Activated CD4-positive, alpha-beta T cell treated with anti-CD3 and anti-CD28 coated beads for 36 hours (primary cell): ENCODE measurements around the gene COX6A2. TPM values are rescaled to one million over a fixed set of nuclear protein-coding genes. Genes with fewer than 3 reads are reported as not detected.
"Not testable (repeated sequence)": the region's sequence is repeated elsewhere in the genome, so short reads cannot be mapped to it uniquely, and the experiment has no call there.

ENCODE experiments used
- ATAC-seq: fragments of 200-7000 bp; cut with Tn5 transposase; one replicate; pipeline ENCODE4 v1.10.0; 2021; ENCODE audit warnings: mild to moderate bottlenecking, moderate library complexity
- CTCF ChIA-PET: fragments of 350-600 bp; sonication (Branson Sonifier 250); formaldehyde crosslinking; loops from one replicate; lab custom pipeline; 2021; ENCODE audit warnings: antibody characterized with exemption; lab: Charles Lee
- POLR2A ChIA-PET: fragments of 350-600 bp; sonication (Branson Sonifier 250); formaldehyde crosslinking; loops from one replicate; lab custom pipeline; 2021; ENCODE audit warnings: antibody characterized with exemption, inconsistent platforms; lab: Charles Lee
- DNase-seq: peaks from one replicate; pipeline ENCODE4 v3.0.0-alpha.2; 2020
- H3K27ac Mint-ChIP-seq: one replicate; pipeline ENCODE4 v1.8.0; 2021; ENCODE audit warnings: mixed read lengths
- H3K27me3 Mint-ChIP-seq: one replicate; pipeline ENCODE4 v1.8.0; 2021; ENCODE audit warnings: mixed read lengths
- H3K36me3 Mint-ChIP-seq: one replicate; pipeline ENCODE4 v1.8.0; 2021; ENCODE audit warnings: low read depth, mixed read lengths
- H3K4me1 Mint-ChIP-seq: one replicate; pipeline ENCODE4 v1.8.0; 2021; ENCODE audit warnings: mixed read lengths
- H3K4me3 Mint-ChIP-seq: one replicate; pipeline ENCODE4 v1.8.0; 2021; ENCODE audit warnings: mild to moderate bottlenecking, moderate library complexity, mixed read lengths
- H3K9me3 Mint-ChIP-seq: one replicate; pipeline ENCODE4 v1.8.0; 2021; ENCODE audit warnings: low read depth, mixed read lengths
- intact Hi-C, 2 experiments: fragments of 100-400 bp; cut with DNase I in 1 of 2; cut with micrococcal nuclease in 1 of 2; formaldehyde crosslinking; loops; one replicate each; pipeline versions ENCODE4 v1.14.2 to v1.15.1; 2022 to 2024; cut with DNase I, micrococcal nuclease
- total RNA-seq, 2 experiments: library from RNA; stranded (reverse); gene quantifications; one replicate each; pipeline ENCODE4 v1.2.3, GENCODE V29; 2021

COX6A2 gene
- total RNA-seq, 2 experiments from 2014 or later, result not detected

- intact Hi-C loops, result no loop called here
- POLR2A ChIA-PET, result no interaction called here
- CTCF ChIA-PET, result interaction anchor here (0.7 kb wide), 1 partner anchor 24 kb away, joined by 3 read pairs; no protein-coding TSS in a partner anchor
- Mint-ChIP-seq H3K9me3 (no peaks in the 10 kb centered on the region), H3K4me1 (peaks cover 38% of the 10 kb centered on the region), H3K4me3 (no peak overlapping the region), H3K27ac (no peak overlapping the region), H3K27me3 (no peaks in the 10 kb centered on the region), H3K36me3 (peaks cover 17% of the 10 kb centered on the region)
- DNase-seq (no peak), ATAC-seq (no peak)
These were observed 24.5 kb upstream of the COX6A2 start for GRCh38 chr16:31452631-31453106.

GRCh38 chr16:31451681-31452351 lies 23.7 kb upstream of the COX6A2 start:
- ATAC-seq (peak; percentile 62), DNase-seq (peak; percentile 47)
- H3K27ac Mint-ChIP-seq, result no peak overlapping the region
- peaks cover 32% of the 10 kb centered on the region for H3K4me1 Mint-ChIP-seq
- H3K4me3 Mint-ChIP-seq, result no peak overlapping the region
- peaks cover 11% of the 10 kb centered on the region for H3K36me3 Mint-ChIP-seq
- intact Hi-C loops, result no loop called here
- H3K9me3 Mint-ChIP-seq, result no peaks in the 10 kb centered on the region
- ChIA-PET POLR2A (no interaction called here), CTCF (interaction anchor here (0.6 to 1.4 kb wide), 4 partner anchors 9 to 299 kb away, joined by 3 to 5 read pairs (median 4); no protein-coding TSS in a partner anchor)
- H3K27me3 Mint-ChIP-seq, result no peaks in the 10 kb centered on the region

DNA sequence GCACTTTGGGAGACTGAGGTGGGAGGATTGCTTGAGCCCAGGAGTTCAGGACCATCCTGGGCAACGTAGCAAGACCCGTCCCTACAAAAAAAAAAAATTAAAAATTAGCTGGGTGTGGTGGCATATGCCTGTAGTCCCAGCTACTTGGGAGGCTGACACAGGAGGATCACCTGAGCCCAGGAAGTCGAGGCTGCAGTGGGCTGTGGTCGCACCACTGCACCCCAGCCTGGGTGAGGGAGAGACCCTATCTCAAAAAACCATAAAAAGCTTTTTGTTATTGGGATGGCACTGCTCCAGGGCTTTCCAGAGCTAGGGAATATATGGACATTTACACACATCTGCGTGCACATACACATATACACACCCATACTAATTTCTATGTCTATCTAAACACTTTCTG lies 23.0 kb upstream of the COX6A2 start:
- DNase-seq (no peak), ATAC-seq (no peak)
- H3K9me3 Mint-ChIP-seq, result no peaks in the 10 kb centered on the region
- no peak overlapping the region for H3K4me3 Mint-ChIP-seq
- ChIA-PET POLR2A (no interaction called here), CTCF (interaction anchor here (0.6 to 1.4 kb wide), 3 partner anchors 9 to 157 kb away, joined by 3 to 5 read pairs (median 4); no protein-coding TSS in a partner anchor)
- no peaks in the 10 kb centered on the region for H3K27me3 Mint-ChIP-seq
- peaks cover 9% of the 10 kb centered on the region for H3K36me3 Mint-ChIP-seq
- no peak overlapping the region for H3K27ac Mint-ChIP-seq
- intact Hi-C loops, result no loop called here
- peaks cover 30% of the 10 kb centered on the region for H3K4me1 Mint-ChIP-seq

GRCh38 chr16:31445931-31446330 lies 17.8 kb upstream of the COX6A2 start:
- CTCF ChIA-PET, result interaction anchor here (0.6 kb wide), 2 partner anchors 14 to 315 kb away, joined by 3 read pairs; no protein-coding TSS in a partner anchor
- POLR2A ChIA-PET, H3K36me3 Mint-ChIP-seq, ATAC-seq, H3K4me1 Mint-ChIP-seq, H3K9me3 Mint-ChIP-seq, intact Hi-C loops, H3K27ac Mint-ChIP-seq, DNase-seq, H3K4me3 Mint-ChIP-seq, H3K27me3 Mint-ChIP-seq: not testable (repeated sequence)

DNA sequence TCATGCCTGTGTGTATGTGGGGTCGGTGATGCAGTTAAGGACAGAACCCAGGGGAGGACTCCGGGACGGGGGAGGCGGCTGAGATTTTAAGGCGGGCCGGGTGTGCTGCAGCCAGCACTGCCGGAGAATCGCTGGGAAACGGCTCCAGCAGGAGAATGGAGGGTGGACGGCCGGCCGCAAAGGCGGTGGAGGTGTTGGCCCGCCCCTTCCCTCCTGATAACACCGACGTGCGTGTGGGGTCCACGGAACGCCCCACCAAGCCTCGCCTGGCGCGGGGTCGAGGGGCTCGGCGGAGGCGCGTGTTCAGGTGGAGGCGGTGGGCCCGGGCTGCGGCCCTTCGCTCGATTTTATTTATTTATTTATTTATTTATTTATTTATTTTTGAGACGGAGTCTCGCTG lies 13.8 kb upstream of the COX6A2 start:
- Mint-ChIP-seq H3K36me3 (no peaks in the 10 kb centered on the region), H3K9me3 (no peaks in the 10 kb centered on the region), H3K27me3 (peaks cover 2% of the 10 kb centered on the region), H3K27ac (peak overlapping the region; percentile 20), H3K4me1 (peaks cover 18% of the 10 kb centered on the region), H3K4me3 (peak overlapping the region; percentile 58)
- DNase-seq, result no peak
- POLR2A ChIA-PET, result interaction anchor here (1.0 kb wide), 1 partner anchor 456 kb away, joined by 3 read pairs; no protein-coding TSS in a partner anchor
- intact Hi-C loops, result loop anchor here (1.0 to 5.0 kb wide), 5 partner anchors 56 to 485 kb away; partner anchors contain the start of genes BCKDK (in 1 of the 2), PYCARD (in 1 of the 2) and SETD1A (in 1 of the 2)
- CTCF ChIA-PET, result interaction anchor here (0.6 to 3.1 kb wide), 8 partner anchors 9 to 281 kb away, joined by 3 to 35 read pairs (median 4); partner anchors contain the start of genes ARMC5 and PYCARD
- ATAC-seq, result no peak

- DNase-seq, result no peak
- Mint-ChIP-seq H3K36me3 (no peaks in the 10 kb centered on the region), H3K4me1 (peaks cover 18% of the 10 kb centered on the region), H3K4me3 (no peak overlapping the region), H3K9me3 (no peaks in the 10 kb centered on the region), H3K27ac (no peak overlapping the region), H3K27me3 (peaks cover 2% of the 10 kb centered on the region)
- no peak for ATAC-seq
- POLR2A ChIA-PET, result no interaction called here
- intact Hi-C loops, result loop anchor here (5.0 kb wide), 4 partner anchors 238 to 483 kb away; partner anchors contain the start of genes BCKDK (in 1 of the 2), PYCARD (in 1 of the 2) and SETD1A (in 1 of the 2)
- CTCF ChIA-PET, result interaction anchor here (0.6 to 1.8 kb wide), 3 partner anchors 107 to 237 kb away, joined by 3 to 5 read pairs (median 3); no protein-coding TSS in a partner anchor
These were observed 12.5 kb upstream of the COX6A2 start for GRCh38 chr16:31440516-31441184.

- ChIA-PET POLR2A (no interaction called here), CTCF (no interaction called here)
- Mint-ChIP-seq H3K27ac (no peak overlapping the region), H3K4me3 (no peak overlapping the region), H3K36me3 (no peaks in the 10 kb centered on the region), H3K27me3 (peaks cover 2% of the 10 kb centered on the region), H3K4me1 (peaks cover 18% of the 10 kb centered on the region), H3K9me3 (no peaks in the 10 kb centered on the region)
- ATAC-seq (peak; percentile 21), DNase-seq (no peak)
- intact Hi-C loops, result no loop called here
These were observed 11.4 kb upstream of the COX6A2 start for GRCh38 chr16:31439519-31439918.

GRCh38 chr16:31439023-31439422 lies 10.9 kb upstream of the COX6A2 start:
- H3K36me3 Mint-ChIP-seq, CTCF ChIA-PET, H3K9me3 Mint-ChIP-seq, H3K27ac Mint-ChIP-seq, DNase-seq, H3K4me3 Mint-ChIP-seq, POLR2A ChIA-PET, ATAC-seq, H3K27me3 Mint-ChIP-seq, intact Hi-C loops: not testable (repeated sequence)
- H3K4me1 Mint-ChIP-seq, result peaks cover 18% of the 10 kb centered on the region

GRCh38 chr16:31438414-31438813 lies 10.3 kb upstream of the COX6A2 start:
- Mint-ChIP-seq H3K4me1 (peaks cover 18% of the 10 kb centered on the region), H3K4me3 (no peak overlapping the region), H3K27me3 (peaks cover 2% of the 10 kb centered on the region), H3K27ac (no peak overlapping the region), H3K36me3 (no peaks in the 10 kb centered on the region), H3K9me3 (no peaks in the 10 kb centered on the region)
- ChIA-PET POLR2A (no interaction called here), CTCF (no interaction called here)
- DNase-seq (no peak), ATAC-seq (no peak)
- intact Hi-C loops, result no loop called here

GRCh38 chr16:31436221-31437045 lies 8.3 kb upstream of the COX6A2 start:
- ChIA-PET CTCF (interaction anchor here (0.6 to 1.7 kb wide), 3 partner anchors 8 to 451 kb away, joined by 3 to 4 read pairs (median 3); no protein-coding TSS in a partner anchor), POLR2A (no interaction called here)
- Mint-ChIP-seq H3K4me3 (no peak overlapping the region), H3K27me3 (peaks cover 2% of the 10 kb centered on the region), H3K9me3 (no peaks in the 10 kb centered on the region), H3K4me1 (peaks cover 11% of the 10 kb centered on the region), H3K36me3 (no peaks in the 10 kb centered on the region), H3K27ac (no peak overlapping the region)
- DNase-seq (no peak), ATAC-seq (no peak)
- intact Hi-C loops, result no loop called here
